ENCODE results near the gene PJVK. TPM values are rescaled to one million over a fixed set of nuclear protein-coding genes. Genes with fewer than 3 reads are reported as not detected.
A peak's percentile ranks its signal among the peaks of the same experiment; 100 is the strongest.

Gene PJVK
- total RNA-seq, 1 donor from 2014 or later = 7.4 TPM

DNA sequence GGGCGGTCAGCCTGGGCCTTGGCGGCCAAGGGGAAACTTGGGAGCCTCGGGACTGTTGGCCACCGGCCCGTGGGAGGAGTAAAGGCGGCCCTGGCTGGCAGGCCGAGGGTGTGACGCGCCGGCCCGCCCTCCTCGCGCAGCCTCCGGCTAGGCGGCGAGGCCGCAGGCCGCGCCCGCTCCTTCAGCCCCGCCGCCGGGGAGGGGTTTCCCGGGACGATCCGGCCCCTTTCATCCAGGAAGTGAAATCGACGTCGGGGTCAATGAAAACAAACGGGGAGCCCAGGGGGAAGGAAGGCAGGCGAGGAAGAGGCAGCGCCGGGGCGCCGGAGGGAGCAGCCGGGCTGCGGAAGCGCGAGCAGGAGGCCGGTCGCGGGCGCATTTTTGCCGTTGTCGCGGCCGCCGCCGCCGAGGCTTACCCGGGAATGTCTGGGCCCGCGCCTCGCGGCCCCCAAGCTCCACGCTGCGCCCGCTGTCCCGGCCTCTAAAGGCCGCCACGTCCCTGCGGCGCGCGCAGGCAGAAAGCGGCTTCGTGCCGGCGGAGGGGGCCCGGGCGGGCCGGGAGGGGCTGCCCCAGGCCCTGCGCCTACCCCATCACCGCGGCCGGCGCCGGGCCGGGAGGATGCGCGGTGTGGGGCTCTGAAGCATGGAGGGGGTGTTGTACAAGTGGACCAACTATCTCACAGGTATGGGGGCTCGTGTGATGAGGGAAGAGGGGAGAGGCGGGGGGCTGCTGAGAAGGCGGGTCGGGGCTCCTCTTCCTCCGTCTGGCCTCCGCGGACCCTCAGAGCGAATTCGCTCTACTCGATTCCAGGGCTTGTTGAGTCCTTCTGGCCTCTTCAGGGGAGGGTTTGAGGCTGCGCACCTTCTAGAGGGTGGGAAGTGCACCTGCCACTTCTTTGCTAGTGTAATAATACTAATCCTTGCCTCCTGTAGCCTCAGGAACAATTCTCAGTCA is 29.3 kb downstream of the PJVK start, which contains the start of gene PLEKHA3:
PLEKHA3 (plus strand) TSS at position 231 of the 955 bp plus-strand sequence; CDS start at position 644, 413 bp downstream.
- Mint-ChIP-seq H3K27me3 (ENCODE audit: unreplicated experiment) (no peaks in the 10 kb centered on the region), H3K4me1 (ENCODE audit: unreplicated experiment) (peaks cover 59% of the 10 kb centered on the region), H3K4me3 (ENCODE audit: unreplicated experiment) (peak within 1 kb of the TSS; percentile 94), H3K9me3 (ENCODE audit: unreplicated experiment) (no peaks in the 10 kb centered on the region), H3K36me3 (ENCODE audit: unreplicated experiment) (peaks cover 3% of the 10 kb centered on the region), H3K27ac (ENCODE audit: unreplicated experiment) (peak within 1 kb of the TSS; percentile 100)
- TF ChIP-seq, protein P1, sequence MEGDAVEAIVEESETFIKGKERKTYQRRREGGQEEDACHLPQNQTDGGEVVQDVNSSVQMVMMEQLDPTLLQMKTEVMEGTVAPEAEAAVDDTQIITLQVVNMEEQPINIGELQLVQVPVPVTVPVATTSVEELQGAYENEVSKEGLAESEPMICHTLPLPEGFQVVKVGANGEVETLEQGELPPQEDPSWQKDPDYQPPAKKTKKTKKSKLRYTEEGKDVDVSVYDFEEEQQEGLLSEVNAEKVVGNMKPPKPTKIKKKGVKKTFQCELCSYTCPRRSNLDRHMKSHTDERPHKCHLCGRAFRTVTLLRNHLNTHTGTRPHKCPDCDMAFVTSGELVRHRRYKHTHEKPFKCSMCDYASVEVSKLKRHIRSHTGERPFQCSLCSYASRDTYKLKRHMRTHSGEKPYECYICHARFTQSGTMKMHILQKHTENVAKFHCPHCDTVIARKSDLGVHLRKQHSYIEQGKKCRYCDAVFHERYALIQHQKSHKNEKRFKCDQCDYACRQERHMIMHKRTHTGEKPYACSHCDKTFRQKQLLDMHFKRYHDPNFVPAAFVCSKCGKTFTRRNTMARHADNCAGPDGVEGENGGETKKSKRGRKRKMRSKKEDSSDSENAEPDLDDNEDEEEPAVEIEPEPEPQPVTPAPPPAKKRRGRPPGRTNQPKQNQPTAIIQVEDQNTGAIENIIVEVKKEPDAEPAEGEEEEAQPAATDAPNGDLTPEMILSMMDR (IDR thresholded peaks at IDR 0.05) = no peak
- peak; percentile 98 for DNase-seq (ENCODE audit: extremely low spot score, unreplicated experiment)

DNA sequence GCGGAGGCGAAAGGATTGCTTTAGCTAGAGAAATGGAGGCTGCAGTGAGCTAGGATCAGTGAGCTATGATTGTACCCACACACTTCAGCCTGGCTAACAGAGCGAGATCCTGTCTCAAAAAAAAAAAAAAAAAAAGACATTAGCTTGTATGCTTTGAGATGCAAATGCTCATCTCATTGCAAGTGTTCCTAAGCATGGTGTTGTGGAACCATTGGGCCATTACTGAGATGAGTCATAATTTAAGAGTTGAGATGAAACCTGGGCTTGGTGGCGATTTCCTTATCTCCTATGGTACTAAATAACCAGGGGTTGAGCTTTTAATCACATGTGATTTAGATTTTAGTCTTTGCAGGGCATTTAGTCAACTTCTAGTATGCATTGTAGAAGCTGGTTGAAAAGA is 31.3 kb downstream of the PJVK start:
- Mint-ChIP-seq H3K4me1 (ENCODE audit: unreplicated experiment) (peaks cover 45% of the 10 kb centered on the region), H3K4me3 (ENCODE audit: unreplicated experiment) (peak overlapping the region; percentile 89), H3K9me3 (ENCODE audit: unreplicated experiment) (no peaks in the 10 kb centered on the region), H3K27me3 (ENCODE audit: unreplicated experiment) (no peaks in the 10 kb centered on the region), H3K27ac (ENCODE audit: unreplicated experiment) (no peak overlapping the region), H3K36me3 (ENCODE audit: unreplicated experiment) (peaks cover 17% of the 10 kb centered on the region)
- no peak for DNase-seq (ENCODE audit: extremely low spot score, unreplicated experiment)
- TF ChIP-seq, protein P1 (IDR thresholded peaks at IDR 0.05) = no peak

DNA sequence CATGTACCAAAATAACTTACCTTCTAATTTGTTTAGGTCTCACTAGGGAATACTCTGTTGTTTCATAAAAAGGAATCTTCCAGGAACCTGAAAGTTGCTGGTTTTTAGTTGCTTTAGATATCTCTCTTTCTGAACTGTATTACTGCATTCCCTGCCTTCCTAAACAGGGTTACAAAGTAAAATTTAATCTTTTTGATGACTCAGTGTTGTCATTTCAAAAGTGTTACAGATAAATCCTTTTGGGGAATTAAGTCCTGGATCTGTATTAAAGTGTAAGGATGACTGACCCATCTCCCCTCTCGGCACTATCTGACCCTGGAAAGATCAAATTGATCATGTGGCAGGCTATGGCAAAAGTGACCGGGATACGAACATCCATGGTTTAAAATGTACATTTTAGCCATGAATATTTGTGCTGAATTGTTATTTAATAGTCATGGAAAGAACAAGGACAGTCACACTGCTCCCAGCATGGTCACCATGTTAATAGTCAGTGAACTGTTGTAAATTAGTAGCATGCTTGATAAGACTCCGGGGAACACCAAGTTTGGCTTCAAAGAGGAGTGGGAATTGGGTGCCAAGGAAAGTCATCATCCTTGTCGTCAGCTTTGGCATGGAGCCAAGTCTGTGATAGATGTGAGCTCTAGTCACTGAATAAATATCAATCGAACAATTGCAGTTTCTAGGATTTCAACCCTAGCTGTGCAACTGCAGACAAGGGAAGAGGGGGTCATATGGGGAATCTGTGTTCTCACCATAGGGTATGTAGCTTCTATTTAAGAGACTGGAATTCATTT is 33.3 kb downstream of the PJVK start:
- Mint-ChIP-seq H3K9me3 (ENCODE audit: unreplicated experiment) (no peaks in the 10 kb centered on the region), H3K27me3 (ENCODE audit: unreplicated experiment) (no peaks in the 10 kb centered on the region), H3K4me1 (ENCODE audit: unreplicated experiment) (peaks cover 42% of the 10 kb centered on the region), H3K36me3 (ENCODE audit: unreplicated experiment) (peaks cover 25% of the 10 kb centered on the region), H3K27ac (ENCODE audit: unreplicated experiment) (no peak overlapping the region), H3K4me3 (ENCODE audit: unreplicated experiment) (no peak overlapping the region)
- DNase-seq (ENCODE audit: extremely low spot score, unreplicated experiment) = no peak
- TF ChIP-seq, protein P1 (IDR thresholded peaks at IDR 0.05) = no peak

DNA sequence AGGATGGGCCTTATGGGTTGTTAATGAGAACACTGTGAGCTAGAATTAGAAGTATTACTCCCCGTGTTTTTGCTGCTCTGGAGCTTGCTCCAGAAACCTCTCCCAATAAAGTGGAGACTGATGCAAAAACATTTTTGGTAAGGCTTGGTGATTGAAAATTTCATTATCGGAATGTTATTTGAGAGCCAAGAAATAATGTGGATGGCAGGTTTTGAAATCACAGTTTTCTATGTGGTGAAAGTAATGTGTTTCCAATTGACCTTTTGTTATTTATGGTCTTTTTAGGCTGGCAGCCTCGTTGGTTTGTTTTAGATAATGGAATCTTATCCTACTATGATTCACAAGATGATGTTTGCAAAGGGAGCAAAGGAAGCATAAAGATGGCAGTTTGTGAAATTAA is 34.2 kb downstream of the PJVK start:
- H3K27ac Mint-ChIP-seq (ENCODE audit: unreplicated experiment) = no peak overlapping the region
- peaks cover 41% of the 10 kb centered on the region for H3K4me1 Mint-ChIP-seq (ENCODE audit: unreplicated experiment)

More for the DNA sequence above, 34.2 kb downstream of the PJVK start:
- Mint-ChIP-seq H3K27me3 (ENCODE audit: unreplicated experiment) (no peaks in the 10 kb centered on the region), H3K9me3 (ENCODE audit: unreplicated experiment) (no peaks in the 10 kb centered on the region), H3K4me3 (ENCODE audit: unreplicated experiment) (no peak overlapping the region), H3K36me3 (ENCODE audit: unreplicated experiment) (peaks cover 31% of the 10 kb centered on the region)
- DNase-seq (ENCODE audit: extremely low spot score, unreplicated experiment) = no peak
- TF ChIP-seq, protein P1 (IDR thresholded peaks at IDR 0.05) = no peak
